CD14-positive monocyte (primary cell): ENCODE data around the gene LRRC34. TPM values are rescaled to one million over a fixed set of nuclear protein-coding genes. Genes with fewer than 3 reads are reported as not detected.

Experiments
- DNase-seq, 3 donors: peaks; one replicate each; pipeline ENCODE4 v3.0.0-alpha.2; 2011 to 2022
- H2AFZ ChIP-seq: 2 replicates; pipeline ENCODE4 v1.6.0; 2012; ENCODE audit warnings: mild to moderate bottlenecking, low read depth, low read length, inconsistent platforms; ENCODE audit not compliant: insufficient read depth, poor library complexity, severe bottlenecking
- H3K27ac ChIP-seq, 2 donors: 1 replicate in 1 of 2; 2 replicates in 1 of 2; pipeline ENCODE4 v1.5.1; 2012 to 2013; ENCODE audit warnings: low read length in 2 of 2, control low read depth in 1 of 2, inconsistent platforms in 1 of 2, low read depth in 1 of 2, mild to moderate bottlenecking in 1 of 2
- H3K27me3 ChIP-seq, 2 donors: one replicate each; pipeline versions ENCODE4 v1.6.0 to v1.6.1; 2011 to 2013; ENCODE audit warnings: low read length in 2 of 2; ENCODE audit not compliant: control insufficient read depth in 2 of 2, insufficient read depth in 2 of 2
- H3K36me3 ChIP-seq, 2 donors: replicated peaks in 1 of 2; 1 replicate in 1 of 2; 2 replicates in 1 of 2; pipeline versions ENCODE4 v1.5.1 to v1.6.1; 2012 to 2013; ENCODE audit warnings: low read length in 2 of 2, control low read depth in 1 of 2, inconsistent platforms in 1 of 2, mild to moderate bottlenecking in 1 of 2; ENCODE audit not compliant: insufficient read depth in 2 of 2, control insufficient read depth in 1 of 2
- H3K4me1 ChIP-seq, 2 donors: 1 replicate in 1 of 2; 2 replicates in 1 of 2; pipeline versions ENCODE4 v1.5.1 to v1.6.1; 2012 to 2013; ENCODE audit warnings: low read length in 2 of 2, control low read depth in 1 of 2, inconsistent platforms in 1 of 2, mild to moderate bottlenecking in 1 of 2, moderate library complexity in 1 of 2; ENCODE audit not compliant: insufficient read depth in 2 of 2, control insufficient read depth in 1 of 2
- H3K4me2 ChIP-seq: replicated peaks from 2 replicates; pipeline ENCODE3; 2012; ENCODE audit warnings: low read length, moderate library complexity, mild to moderate bottlenecking; ENCODE audit not compliant: poor library complexity, severe bottlenecking; ENCODE audit errors: extremely low read depth
- H3K4me3 ChIP-seq, 3 experiments: fragments of 200-600 bp in 1 of 3; sonication (generic) in 1 of 3; replicated peaks in 1 of 3; 1 replicate in 2 of 3; 2 replicates in 1 of 3; pipeline ENCODE4 v1.5.1; 2011 to 2013; ENCODE audit warnings: low read length in 3 of 3, mild to moderate bottlenecking in 3 of 3, control low read depth in 2 of 3, low read depth in 2 of 3, inconsistent platforms in 1 of 3, moderate library complexity in 1 of 3
- H3K79me2 ChIP-seq: 2 replicates; pipeline ENCODE4 v1.6.0; 2012; ENCODE audit warnings: mild to moderate bottlenecking, control low read depth, inconsistent platforms, low read length, moderate library complexity; ENCODE audit not compliant: insufficient read depth
- H3K9ac ChIP-seq: 2 replicates; pipeline ENCODE4 v1.6.0; 2017; ENCODE audit warnings: low read length, mild to moderate bottlenecking; ENCODE audit not compliant: insufficient read depth, poor library complexity, severe bottlenecking
- H3K9me3 ChIP-seq, 2 donors: replicated peaks in 1 of 2; 1 replicate in 1 of 2; 2 replicates in 1 of 2; pipeline versions ENCODE4 v1.5.1 to v1.6.1; 2012 to 2013; ENCODE audit warnings: low read length in 2 of 2, control low read depth in 1 of 2; ENCODE audit not compliant: control insufficient read depth in 1 of 2, insufficient read depth in 1 of 2
- H4K20me1 ChIP-seq: 2 replicates; pipeline ENCODE4 v1.6.0; 2012; ENCODE audit warnings: mild to moderate bottlenecking, low read length, control low read depth, moderate library complexity; ENCODE audit not compliant: insufficient read depth
- H3K27ac Mint-ChIP-seq, 7 donors: one replicate each; pipeline ENCODE4 v1.8.0; 2020; ENCODE audit warnings: mild to moderate bottlenecking in 7 of 7, mixed read lengths in 7 of 7, moderate library complexity in 6 of 7, inconsistent platforms in 2 of 7
- H3K27me3 Mint-ChIP-seq, 3 donors: one replicate each; pipeline ENCODE4 v1.8.0; 2021 to 2022; ENCODE audit warnings: low read depth in 3 of 3, mild to moderate bottlenecking in 3 of 3, mixed read lengths in 3 of 3, moderate library complexity in 3 of 3, inconsistent platforms in 1 of 3
- H3K36me3 Mint-ChIP-seq, 2 donors: one replicate each; pipeline ENCODE4 v1.8.0; 2020; ENCODE audit warnings: mixed read lengths in 2 of 2, inconsistent platforms in 1 of 2, mild to moderate bottlenecking in 1 of 2
- H3K4me1 Mint-ChIP-seq: one replicate; pipeline ENCODE4 v1.8.0; 2020; ENCODE audit warnings: mild to moderate bottlenecking, mixed read lengths
- H3K4me3 Mint-ChIP-seq, 2 donors: one replicate each; pipeline ENCODE4 v1.8.0; 2020; ENCODE audit warnings: mild to moderate bottlenecking in 2 of 2, mixed read lengths in 2 of 2, moderate library complexity in 1 of 2
- H3K9me3 Mint-ChIP-seq, 7 donors: one replicate each; pipeline ENCODE4 v1.8.0; 2020 to 2022; ENCODE audit warnings: mixed read lengths in 7 of 7, mild to moderate bottlenecking in 6 of 7, moderate library complexity in 6 of 7, inconsistent platforms in 2 of 7
- WGBS: methylation state at CpG from one replicate; pipeline ENCODE4 v1.1.5; 2013; ENCODE audit warnings: missing lambda C conversion rate; ENCODE audit not compliant: insufficient coverage; 5-methylcytosine and 5-hydroxymethylcytosine counted together
- intact Hi-C, 2 donors: fragments of 100-400 bp; cut with micrococcal nuclease; formaldehyde crosslinking; loops; one replicate each; pipeline versions ENCODE4 v1.15.0 to v1.15.1; 2023
- polyA plus RNA-seq, 3 donors: library from polyadenylated mRNA; depleted of rRNA in 1 of 3; unstranded in 2 of 3; stranded (reverse) in 1 of 3; fragments of 300-500 nt in 2 of 3; fragments of >200 nt in 1 of 3; fragmentation: Illumina TruSeq in 2 of 3; gene quantifications; 1 replicate in 2 of 3; 2 replicates in 1 of 3; pipeline ENCODE4 v1.2.3, GENCODE V29; 2012 to 2021
- TF ChIP-seq, protein P1 (sequence below): fragments of 200-600 bp; IDR thresholded peaks from one replicate; pipeline ENCODE4 v1.8.0; 2022; ENCODE audit warnings: antibody characterized with exemption, mild to moderate bottlenecking

Gene LRRC34
- polyA plus RNA-seq, 3 donors, result 0.25 to 0.61 (median 0.43) TPM

DNA sequence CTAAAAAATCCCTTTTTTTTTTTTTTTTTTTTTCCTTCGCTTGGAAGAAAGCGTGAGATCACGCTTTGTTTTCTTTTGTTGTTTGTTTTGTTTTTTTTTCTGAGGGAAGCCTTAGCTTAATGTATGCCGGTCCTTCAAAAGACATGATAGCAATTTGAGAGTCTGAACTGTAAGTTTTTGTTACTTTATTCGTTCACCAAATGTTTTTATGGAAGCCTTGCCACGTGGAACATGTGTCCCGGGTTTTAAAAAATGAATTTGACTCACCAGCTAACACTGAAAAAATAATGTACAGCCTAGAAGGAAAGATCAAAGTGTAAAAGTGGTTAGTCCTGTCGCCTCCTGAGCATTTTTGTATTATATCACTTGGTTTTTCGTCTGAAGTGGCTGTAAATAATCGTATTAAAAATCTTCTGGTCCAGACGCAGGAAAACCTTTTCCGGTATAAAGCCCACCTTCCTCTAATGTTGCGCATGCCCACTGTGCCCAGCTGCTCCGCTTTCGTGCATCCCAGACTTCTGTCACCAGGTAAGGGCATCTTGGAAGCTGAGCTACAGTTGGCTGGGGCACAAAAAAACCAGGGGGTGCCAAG, 40.3 kb downstream of the LRRC34 start:
- Histone ChIP-seq H3K27me3 (no peaks in the 10 kb centered on the region), H3K36me3 (peaks cover 9 to 32% of the 10 kb centered on the region in 2 donors), H3K9me3 (no peaks in the 10 kb centered on the region), H4K20me1 (peaks cover 7% of the 10 kb centered on the region), H2AFZ (peak overlapping the region; percentile 93), H3K27ac (peak overlapping the region; percentile 92 to 97), H3K9ac (peak overlapping the region; percentile 95), H3K4me3 (peak overlapping the region; percentile 75 to 99 (median 76)), H3K79me2 (peaks cover 34% of the 10 kb centered on the region), H3K4me2 (peak overlapping the region; percentile 90), H3K4me1 (peaks cover 10 to 24% of the 10 kb centered on the region in 2 donors)
- intact Hi-C loops, result loop anchor here (5.0 kb wide), 1 partner anchor 585 kb away; the partner anchor contains the start of gene SKIL (in 2 of the 2)
- Mint-ChIP-seq H3K27ac (peak overlapping the region; percentile 98 to 99 (median 99)), H3K4me1 (peaks cover 22% of the 10 kb centered on the region), H3K27me3 (peaks cover 0 to 4% (median 4%) of the 10 kb centered on the region in 3 donors), H3K4me3 (peak overlapping the region; percentile 96 to 97), H3K9me3 (peaks cover 0 to 4% (median 0%) of the 10 kb centered on the region in 7 donors), H3K36me3 (peaks cover 19 to 22% of the 10 kb centered on the region in 2 donors)
- TF ChIP-seq, protein P1, sequence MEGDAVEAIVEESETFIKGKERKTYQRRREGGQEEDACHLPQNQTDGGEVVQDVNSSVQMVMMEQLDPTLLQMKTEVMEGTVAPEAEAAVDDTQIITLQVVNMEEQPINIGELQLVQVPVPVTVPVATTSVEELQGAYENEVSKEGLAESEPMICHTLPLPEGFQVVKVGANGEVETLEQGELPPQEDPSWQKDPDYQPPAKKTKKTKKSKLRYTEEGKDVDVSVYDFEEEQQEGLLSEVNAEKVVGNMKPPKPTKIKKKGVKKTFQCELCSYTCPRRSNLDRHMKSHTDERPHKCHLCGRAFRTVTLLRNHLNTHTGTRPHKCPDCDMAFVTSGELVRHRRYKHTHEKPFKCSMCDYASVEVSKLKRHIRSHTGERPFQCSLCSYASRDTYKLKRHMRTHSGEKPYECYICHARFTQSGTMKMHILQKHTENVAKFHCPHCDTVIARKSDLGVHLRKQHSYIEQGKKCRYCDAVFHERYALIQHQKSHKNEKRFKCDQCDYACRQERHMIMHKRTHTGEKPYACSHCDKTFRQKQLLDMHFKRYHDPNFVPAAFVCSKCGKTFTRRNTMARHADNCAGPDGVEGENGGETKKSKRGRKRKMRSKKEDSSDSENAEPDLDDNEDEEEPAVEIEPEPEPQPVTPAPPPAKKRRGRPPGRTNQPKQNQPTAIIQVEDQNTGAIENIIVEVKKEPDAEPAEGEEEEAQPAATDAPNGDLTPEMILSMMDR, result no peak
- DNase-seq, result peak; percentile 47 to 67 (median 50)
- 0% methylated on average over 5 of the region's 15 CpGs for WGBS

DNA sequence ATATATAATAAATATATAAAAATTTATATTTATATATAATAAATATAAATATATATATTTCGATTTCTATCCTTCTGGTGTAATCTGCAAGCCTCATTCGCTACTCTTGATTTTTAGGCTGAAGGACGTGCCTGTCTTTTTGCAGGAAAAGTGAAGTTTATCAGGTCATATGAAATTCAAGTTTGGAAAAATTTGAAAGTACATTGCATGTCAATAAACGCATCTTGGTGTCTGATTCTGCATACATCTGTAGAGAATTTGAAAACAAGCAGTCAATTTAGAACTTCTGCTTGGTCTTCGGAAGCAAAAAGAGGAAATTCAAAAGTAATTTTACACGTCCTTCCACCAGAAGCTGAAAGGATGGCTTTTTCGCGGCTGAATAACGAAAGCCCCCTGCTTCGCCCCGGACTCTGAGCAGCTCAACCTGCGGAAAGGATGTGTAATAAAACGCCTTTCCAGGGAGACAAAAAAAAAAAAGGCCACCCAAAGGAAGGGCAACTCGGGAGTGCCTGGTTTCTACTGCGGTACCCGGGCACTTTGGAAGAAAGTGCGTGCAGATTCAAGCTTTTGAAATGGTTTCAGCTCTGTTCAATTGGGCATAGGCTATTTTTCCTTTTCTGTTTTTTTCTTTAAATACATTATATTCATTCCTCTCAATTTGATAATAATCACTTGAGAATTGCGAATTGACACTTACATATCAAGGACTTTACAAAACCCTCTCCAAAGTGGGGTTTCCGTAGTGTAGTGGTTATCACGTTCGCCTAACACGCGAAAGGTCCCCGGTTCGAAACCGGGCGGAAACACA, 41.0 kb downstream of the LRRC34 start:
- Histone ChIP-seq H3K36me3 (peaks cover 2 to 25% of the 10 kb centered on the region in 2 donors), H2AFZ (peak overlapping the region; percentile 93), H4K20me1 (peaks cover 7% of the 10 kb centered on the region), H3K27me3 (no peaks in the 10 kb centered on the region), H3K4me1 (peaks cover 10 to 24% of the 10 kb centered on the region in 2 donors), H3K9ac (peak overlapping the region; percentile 95), H3K9me3 (no peaks in the 10 kb centered on the region), H3K27ac (peak overlapping the region; percentile 92 to 97), H3K4me2 (peak overlapping the region; percentile 90), H3K4me3 (peak overlapping the region; percentile 75 to 99 (median 76)), H3K79me2 (peaks cover 31% of the 10 kb centered on the region)
- peak overlapping the region; percentile 96 to 97 for H3K4me3 Mint-ChIP-seq
- TF ChIP-seq, protein P1, result no peak
- peaks cover 0 to 4% (median 0%) of the 10 kb centered on the region in 7 donors for H3K9me3 Mint-ChIP-seq
- peaks cover 0 to 5% (median 4%) of the 10 kb centered on the region in 3 donors for H3K27me3 Mint-ChIP-seq
- H3K27ac Mint-ChIP-seq, result peak overlapping the region; percentile 98 to 99 (median 99)
- H3K4me1 Mint-ChIP-seq, result peaks cover 21% of the 10 kb centered on the region
- 0% methylated on average over 11 of the region's 27 CpGs for WGBS
- intact Hi-C loops, result loop anchor here (5.0 kb wide), 1 partner anchor 586 kb away; the partner anchor contains the start of gene SKIL (in 2 of the 2)
- DNase-seq, result peak; percentile 75 to 83 (median 80)
- peaks cover 14 to 17% of the 10 kb centered on the region in 2 donors for H3K36me3 Mint-ChIP-seq
